ENCODE data around the gene ERI3. TPM values are rescaled to one million over a fixed set of nuclear protein-coding genes. Genes with fewer than 3 reads are reported as not detected.

The ERI3 gene
- total RNA-seq, 1 donor from 2014 or later = 70.7 TPM

DNA sequence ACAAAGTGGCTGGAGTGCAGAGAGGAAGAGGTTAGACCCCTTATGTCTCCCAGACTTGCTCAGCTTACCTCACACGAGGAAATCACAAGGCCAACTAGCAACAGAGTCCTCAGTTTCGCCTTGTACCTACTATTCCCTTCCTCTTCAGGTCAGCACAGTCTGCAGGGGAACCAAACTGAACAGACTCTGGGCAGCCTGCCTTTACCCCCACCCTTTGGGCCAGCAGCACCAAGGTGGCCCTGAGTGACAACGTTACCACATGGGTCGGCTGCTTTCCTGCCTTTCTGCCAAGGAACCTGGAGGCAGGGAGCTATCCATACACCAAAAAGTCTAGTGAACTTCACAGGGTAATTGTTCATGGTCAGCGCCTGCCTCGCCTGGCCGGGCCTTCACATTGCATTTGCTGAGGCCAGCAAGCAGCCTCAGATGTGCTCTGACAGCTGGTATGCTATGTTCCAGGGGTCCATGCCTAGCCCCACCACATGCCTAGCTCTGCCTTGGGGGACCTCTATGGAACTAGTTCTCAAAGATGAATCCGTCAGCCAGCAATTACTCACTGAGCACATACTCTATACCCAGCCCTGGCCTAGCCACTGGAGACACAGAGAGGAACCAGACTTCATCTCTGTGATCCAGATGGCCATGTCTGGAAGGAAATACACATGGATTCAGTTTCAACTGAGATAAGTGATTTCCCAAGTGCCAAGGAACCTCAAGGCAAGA, 72.2 kb downstream of the ERI3 start:
- no peaks in the 10 kb centered on the region for H3K9me3 Mint-ChIP-seq
- DNase-seq (ENCODE audit: low spot score in 2 of 2, unreplicated experiment in 2 of 2) = no peak
- peaks cover 36% of the 10 kb centered on the region for H3K36me3 Mint-ChIP-seq
- TF ChIP-seq, protein P1, sequence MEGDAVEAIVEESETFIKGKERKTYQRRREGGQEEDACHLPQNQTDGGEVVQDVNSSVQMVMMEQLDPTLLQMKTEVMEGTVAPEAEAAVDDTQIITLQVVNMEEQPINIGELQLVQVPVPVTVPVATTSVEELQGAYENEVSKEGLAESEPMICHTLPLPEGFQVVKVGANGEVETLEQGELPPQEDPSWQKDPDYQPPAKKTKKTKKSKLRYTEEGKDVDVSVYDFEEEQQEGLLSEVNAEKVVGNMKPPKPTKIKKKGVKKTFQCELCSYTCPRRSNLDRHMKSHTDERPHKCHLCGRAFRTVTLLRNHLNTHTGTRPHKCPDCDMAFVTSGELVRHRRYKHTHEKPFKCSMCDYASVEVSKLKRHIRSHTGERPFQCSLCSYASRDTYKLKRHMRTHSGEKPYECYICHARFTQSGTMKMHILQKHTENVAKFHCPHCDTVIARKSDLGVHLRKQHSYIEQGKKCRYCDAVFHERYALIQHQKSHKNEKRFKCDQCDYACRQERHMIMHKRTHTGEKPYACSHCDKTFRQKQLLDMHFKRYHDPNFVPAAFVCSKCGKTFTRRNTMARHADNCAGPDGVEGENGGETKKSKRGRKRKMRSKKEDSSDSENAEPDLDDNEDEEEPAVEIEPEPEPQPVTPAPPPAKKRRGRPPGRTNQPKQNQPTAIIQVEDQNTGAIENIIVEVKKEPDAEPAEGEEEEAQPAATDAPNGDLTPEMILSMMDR (IDR thresholded peaks at IDR 0.05; ENCODE audit: unreplicated experiment) = no peak
- no peak overlapping the region for H3K4me3 Mint-ChIP-seq
- H3K27ac Mint-ChIP-seq = no peak overlapping the region
- H3K27me3 Mint-ChIP-seq (ENCODE audit: low read depth) = no peaks in the 10 kb centered on the region
- H3K4me1 Mint-ChIP-seq = no peaks in the 10 kb centered on the region

DNA sequence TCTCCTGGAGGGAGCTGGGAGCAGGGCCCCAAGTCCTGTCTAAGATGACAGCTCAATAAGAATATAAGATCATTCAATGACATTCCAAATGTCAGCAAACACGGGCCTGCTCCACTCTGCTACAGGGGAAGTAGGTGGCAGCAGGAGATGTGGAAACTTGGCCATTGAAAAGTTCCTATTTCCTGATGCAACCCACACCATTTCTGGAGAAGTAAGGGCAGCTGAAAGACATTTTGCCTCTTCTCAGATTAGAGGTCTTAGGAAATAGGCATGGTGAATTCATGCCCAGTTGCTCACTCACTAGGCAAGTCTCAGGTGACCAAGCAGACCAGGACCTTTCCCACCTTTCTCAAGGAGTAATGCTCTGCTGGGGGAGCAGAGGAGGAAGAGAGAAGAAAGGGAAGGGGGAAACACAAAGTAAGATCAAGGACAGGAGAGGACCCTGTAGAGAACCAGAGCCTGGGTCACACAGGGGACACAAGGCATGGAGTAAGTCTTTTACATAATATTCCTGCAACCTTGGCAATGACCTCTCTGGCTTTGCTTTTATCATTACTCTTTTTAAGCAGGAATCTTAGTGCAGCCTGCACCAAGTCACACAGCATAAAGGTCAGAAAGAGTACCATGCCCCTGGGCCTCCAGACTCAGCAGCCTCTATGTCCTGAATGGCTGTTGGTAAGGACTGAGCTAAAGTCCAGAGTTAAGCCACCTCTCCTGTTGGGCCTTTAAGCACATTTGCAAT, 72.9 kb downstream of the ERI3 start:
- Mint-ChIP-seq H3K9me3 (no peaks in the 10 kb centered on the region), H3K36me3 (peaks cover 32% of the 10 kb centered on the region), H3K27ac (no peak overlapping the region), H3K4me3 (no peak overlapping the region), H3K27me3 (ENCODE audit: low read depth) (no peaks in the 10 kb centered on the region), H3K4me1 (no peaks in the 10 kb centered on the region)
- no peak for DNase-seq (ENCODE audit: low spot score in 2 of 2, unreplicated experiment in 2 of 2)
- TF ChIP-seq, protein P1 (IDR thresholded peaks at IDR 0.05; ENCODE audit: unreplicated experiment) = no peak

DNA sequence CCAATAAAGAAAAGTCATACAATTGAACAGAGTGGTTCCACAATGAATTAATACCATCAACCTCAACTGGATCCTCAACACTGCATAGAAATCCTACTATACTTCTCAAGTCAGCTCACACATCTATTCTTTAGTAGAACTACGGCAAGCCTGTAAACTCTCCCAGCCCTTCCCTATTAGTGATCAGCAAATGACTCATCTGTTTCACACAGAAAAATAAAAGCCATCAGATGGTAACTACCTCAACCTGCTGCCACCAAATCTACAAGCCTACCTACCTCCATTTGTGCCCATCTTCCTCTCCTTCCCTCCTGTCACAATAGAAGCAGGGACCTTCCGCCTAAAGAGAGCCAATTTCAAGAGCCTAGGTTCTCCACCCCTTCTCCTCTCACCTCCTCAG, 78.2 kb downstream of the ERI3 start:
- H3K4me3 Mint-ChIP-seq = no peak overlapping the region
- peaks cover 5% of the 10 kb centered on the region for H3K4me1 Mint-ChIP-seq
- peaks cover 5% of the 10 kb centered on the region for H3K36me3 Mint-ChIP-seq
- no peaks in the 10 kb centered on the region for H3K9me3 Mint-ChIP-seq
- TF ChIP-seq, protein P1 (IDR thresholded peaks at IDR 0.05; ENCODE audit: unreplicated experiment) = no peak
- no peak for DNase-seq (ENCODE audit: low spot score in 2 of 2, unreplicated experiment in 2 of 2)
- H3K27me3 Mint-ChIP-seq (ENCODE audit: low read depth) = no peaks in the 10 kb centered on the region
- H3K27ac Mint-ChIP-seq = no peak overlapping the region

DNA sequence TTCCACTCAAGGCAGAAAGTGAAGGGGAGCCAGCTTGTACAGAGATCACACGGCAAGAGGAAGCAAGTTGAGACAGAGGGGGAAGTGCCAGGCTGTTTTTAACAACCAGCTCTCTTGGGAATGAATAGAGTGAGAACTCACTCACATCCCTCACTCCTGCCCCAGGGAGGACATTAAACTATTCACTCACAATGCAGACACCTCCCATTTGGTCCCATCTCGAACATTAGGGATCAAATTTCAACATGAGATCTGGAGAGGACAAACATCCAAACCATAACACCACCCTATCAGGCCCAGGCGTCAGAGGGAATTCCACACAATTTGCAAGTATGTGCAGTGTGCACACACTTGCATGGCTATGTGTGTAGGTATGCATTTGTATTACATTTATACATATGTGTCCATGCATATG, 79.1 kb downstream of the ERI3 start:
- Mint-ChIP-seq H3K4me1 (peaks cover 5% of the 10 kb centered on the region), H3K27ac (no peak overlapping the region), H3K36me3 (peaks cover 5% of the 10 kb centered on the region), H3K9me3 (no peaks in the 10 kb centered on the region), H3K4me3 (no peak overlapping the region), H3K27me3 (ENCODE audit: low read depth) (no peaks in the 10 kb centered on the region)
- DNase-seq (ENCODE audit: low spot score in 2 of 2, unreplicated experiment in 2 of 2) = no peak
- TF ChIP-seq, protein P1 (IDR thresholded peaks at IDR 0.05; ENCODE audit: unreplicated experiment) = no peak

DNA sequence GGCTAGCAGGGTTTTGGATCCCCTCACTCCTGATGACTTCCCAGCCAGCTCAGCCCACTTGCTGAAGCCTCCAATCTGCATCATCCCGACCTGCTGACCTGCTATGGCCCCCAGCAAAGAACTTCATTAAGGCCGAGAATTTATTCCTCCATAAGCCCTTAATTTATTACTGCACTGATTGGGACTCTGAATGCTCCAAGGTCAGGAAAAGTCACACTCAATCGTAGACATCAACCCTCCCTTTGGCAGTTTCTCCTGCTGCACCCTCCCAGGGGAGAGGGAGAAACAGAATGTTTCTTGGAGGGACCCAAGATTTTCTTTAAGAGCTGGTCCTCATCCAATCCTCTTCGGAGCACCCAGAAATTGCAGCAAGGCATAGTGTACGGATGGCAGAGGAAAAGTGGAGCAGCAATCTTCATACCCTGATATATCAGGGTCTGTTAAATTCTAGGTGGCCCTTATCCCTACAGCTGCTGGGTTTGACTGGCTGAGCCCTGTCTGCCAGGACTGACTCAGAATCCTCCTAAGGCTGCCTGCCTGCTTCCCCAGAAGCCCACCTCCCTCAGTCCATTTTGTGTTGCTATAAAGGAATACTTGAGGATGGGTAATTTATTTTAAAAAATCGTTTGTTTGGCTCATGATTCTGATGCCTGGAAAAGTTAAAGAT, 79.6 kb downstream of the ERI3 start:
- no peak overlapping the region for H3K27ac Mint-ChIP-seq

More for the DNA sequence above, 79.6 kb downstream of the ERI3 start:
- no peak overlapping the region for H3K4me3 Mint-ChIP-seq
- peaks cover 5% of the 10 kb centered on the region for H3K4me1 Mint-ChIP-seq
- peaks cover 5% of the 10 kb centered on the region for H3K36me3 Mint-ChIP-seq
- H3K27me3 Mint-ChIP-seq (ENCODE audit: low read depth) = no peaks in the 10 kb centered on the region
- TF ChIP-seq, protein P1 (IDR thresholded peaks at IDR 0.05; ENCODE audit: unreplicated experiment) = no peak
- DNase-seq (ENCODE audit: low spot score in 2 of 2, unreplicated experiment in 2 of 2) = no peak
- no peaks in the 10 kb centered on the region for H3K9me3 Mint-ChIP-seq

Data from mesothelial cell of epicardium (in vitro differentiated cells).